Ascending aorta (tissue), 2 donors: ENCODE measurements around the gene MCTP1. TPM values are rescaled to one million over a fixed set of nuclear protein-coding genes. Genes with fewer than 3 reads are reported as not detected.

Experiments
- DNase-seq, 2 donors: peaks; one replicate each; pipeline ENCODE4 v3.0.0-alpha.2; 2019; ENCODE audit warnings: low spot score in 2 of 2
- H3K27ac ChIP-seq, 2 donors: fragments of 200-600 bp; sonication (generic); one replicate each; pipeline ENCODE4 v1.5.1; 2016 to 2017; ENCODE audit warnings: mild to moderate bottlenecking in 1 of 2
- H3K27me3 ChIP-seq: fragments of 200-600 bp; sonication (generic); one replicate; pipeline ENCODE4 v1.5.1; 2017
- H3K36me3 ChIP-seq, 2 donors: fragments of 200-600 bp; sonication (generic); one replicate each; pipeline ENCODE4 v1.5.1; 2016
- H3K4me1 ChIP-seq, 2 donors: fragments of 200-600 bp; sonication (generic); one replicate each; pipeline ENCODE4 v1.5.1; 2016 to 2017; ENCODE audit warnings: mild to moderate bottlenecking in 1 of 2
- H3K4me3 ChIP-seq, 2 donors: fragments of 200-600 bp; sonication (generic); one replicate each; pipeline ENCODE4 v1.5.1; 2016 to 2017; ENCODE audit warnings: mild to moderate bottlenecking in 1 of 2
- H3K9me3 ChIP-seq, 2 donors: fragments of 200-600 bp; sonication (generic); one replicate each; pipeline ENCODE4 v1.5.1; 2016
- CTCF ChIP-seq, 3 experiments: fragments of 200-600 bp in 2 of 3; fragments of 450-650 bp in 1 of 3; sonication (generic) in 2 of 3; IDR thresholded peaks; one replicate each; pipeline ENCODE4 v1.5.1; 2016 to 2019; ENCODE audit warnings: antibody characterized with exemption in 3 of 3, mild to moderate bottlenecking in 1 of 3, moderate library complexity in 1 of 3
- intact Hi-C: fragments of 100-400 bp; cut with DNase I; formaldehyde crosslinking; loops from one replicate; pipeline ENCODE4 v1.15.1; 2023
- total RNA-seq: library from RNA; depleted of rRNA; stranded (reverse); fragments of >200 nt; gene quantifications from one replicate; pipeline ENCODE4 v1.1.0, GENCODE V29; 2016

The MCTP1 gene
- total RNA-seq, 1 donor from 2014 or later, result 112 TPM

DNA sequence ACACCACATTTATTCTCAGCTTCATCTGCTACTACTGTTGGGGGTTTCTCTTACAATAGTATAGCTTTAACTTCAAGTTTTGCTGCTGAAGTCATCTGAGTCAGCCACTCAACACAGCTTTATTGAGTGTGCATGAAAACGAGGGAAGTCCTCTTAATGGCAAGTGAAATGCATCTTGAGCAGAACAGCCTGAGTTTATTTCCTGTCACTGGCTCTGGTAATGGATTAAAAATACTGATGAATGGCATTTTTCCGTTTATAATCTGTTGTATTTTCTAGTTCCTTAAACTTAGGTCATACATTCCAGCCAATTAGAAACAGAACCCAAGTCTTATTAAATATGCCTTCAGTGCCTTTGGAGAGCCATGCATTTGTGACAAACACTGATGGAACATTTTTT lies 427.8 kb downstream of the MCTP1 start:
- Histone ChIP-seq H3K9me3 (no peaks in the 10 kb centered on the region), H3K4me1 (no peaks in the 10 kb centered on the region), H3K36me3 (no peaks in the 10 kb centered on the region), H3K27me3 (no peaks in the 10 kb centered on the region), H3K27ac (no peak overlapping the region), H3K4me3 (no peak overlapping the region)
- TF ChIP-seq CTCF (IDR thresholded peaks at IDR 0.05), result no peak
- intact Hi-C loops, result no loop called here
- DNase-seq, result no peak

DNA sequence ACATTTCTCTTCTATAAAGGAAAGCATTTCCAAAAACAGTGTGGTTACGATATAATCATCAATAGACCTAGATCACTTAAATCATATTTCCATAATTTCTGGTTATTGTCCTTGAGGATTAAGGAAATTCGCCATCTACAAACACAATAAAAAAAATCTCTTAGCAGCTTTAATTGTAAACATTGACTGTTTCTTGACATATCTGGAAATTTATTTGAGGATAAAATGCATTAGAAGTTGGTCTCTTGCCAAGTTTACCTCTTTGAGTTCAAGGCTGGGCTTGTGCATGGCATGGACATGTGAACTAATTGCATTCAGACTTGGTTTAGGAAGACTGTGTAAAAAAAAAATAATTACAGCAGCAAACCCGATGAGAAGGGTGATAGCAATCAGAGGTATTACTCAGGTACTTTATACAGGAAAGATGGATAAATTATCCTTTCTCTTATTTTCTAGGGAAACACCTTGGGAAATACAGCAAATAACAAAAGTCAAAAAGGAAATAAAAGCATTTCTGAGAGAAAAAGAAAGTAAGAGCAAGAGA lies 428.6 kb downstream of the MCTP1 start:
- no peak for TF ChIP-seq CTCF (IDR thresholded peaks at IDR 0.05)
- intact Hi-C loops, result no loop called here
- DNase-seq, result no peak

GRCh38 chr5:94855543-94855942 lies 429.4 kb downstream of the MCTP1 start:
- Histone ChIP-seq H3K27me3 (no peaks in the 10 kb centered on the region), H3K4me1 (no peaks in the 10 kb centered on the region)
- intact Hi-C loops, result no loop called here

More for the DNA sequence above, 428.6 kb downstream of the MCTP1 start:
- H3K36me3 ChIP-seq, result no peaks in the 10 kb centered on the region
- no peaks in the 10 kb centered on the region for H3K4me1 ChIP-seq
- no peaks in the 10 kb centered on the region for H3K9me3 ChIP-seq
- H3K27ac ChIP-seq, result no peak overlapping the region
- H3K27me3 ChIP-seq, result no peaks in the 10 kb centered on the region
- no peak overlapping the region for H3K4me3 ChIP-seq

DNA sequence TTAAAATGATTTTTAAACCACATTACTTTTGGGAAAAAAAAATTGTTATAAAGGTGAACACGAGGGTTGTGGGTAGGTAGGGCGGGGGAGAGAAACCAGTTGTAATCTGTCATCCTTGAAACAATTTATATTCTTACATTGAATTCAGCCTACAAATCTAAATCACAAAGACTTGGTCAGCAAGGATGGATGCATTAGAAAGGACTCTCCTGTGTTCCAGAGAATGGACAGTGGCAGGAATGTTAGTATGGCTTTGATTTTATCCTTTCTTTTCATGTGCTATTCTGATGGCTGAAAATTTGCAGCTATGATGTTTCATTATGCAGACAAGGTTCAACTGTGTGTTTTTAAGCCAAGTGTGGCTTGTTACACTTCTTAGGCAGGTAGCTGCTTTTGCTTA lies 431.8 kb downstream of the MCTP1 start:
- H3K27me3 ChIP-seq, result no peaks in the 10 kb centered on the region
- H3K9me3 ChIP-seq, result no peaks in the 10 kb centered on the region
- intact Hi-C loops, result no loop called here
- DNase-seq, result no peak
- no peaks in the 10 kb centered on the region for H3K4me1 ChIP-seq
- no peaks in the 10 kb centered on the region for H3K36me3 ChIP-seq
- no peak overlapping the region for H3K4me3 ChIP-seq
- H3K27ac ChIP-seq, result no peak overlapping the region
- no peak for TF ChIP-seq CTCF (IDR thresholded peaks at IDR 0.05)

More at GRCh38 chr5:94855543-94855942, 429.4 kb downstream of the MCTP1 start:
- no peak for TF ChIP-seq CTCF (IDR thresholded peaks at IDR 0.05)
- no peaks in the 10 kb centered on the region for H3K36me3 ChIP-seq
- H3K27ac ChIP-seq, result no peak overlapping the region
- no peaks in the 10 kb centered on the region for H3K9me3 ChIP-seq
- DNase-seq, result no peak
- no peak overlapping the region for H3K4me3 ChIP-seq

DNA sequence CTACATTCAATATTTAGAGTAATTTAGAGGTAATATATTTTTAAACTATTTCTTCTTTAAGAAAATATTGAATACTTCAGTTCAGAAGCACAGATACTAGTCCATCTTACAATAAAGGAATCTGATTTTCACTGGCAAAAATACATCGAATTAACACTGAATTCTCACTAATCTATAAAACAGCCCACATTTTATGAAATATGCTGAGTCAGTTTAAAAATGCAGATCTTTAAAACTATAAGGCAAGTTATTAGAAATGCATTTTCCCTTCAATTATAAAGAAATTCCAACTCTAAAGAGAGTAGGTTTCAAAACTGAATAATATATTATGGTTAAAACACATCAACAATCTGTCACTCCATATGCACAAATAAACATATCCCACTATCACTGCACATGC lies 433.9 kb downstream of the MCTP1 start:
- no peaks in the 10 kb centered on the region for H3K27me3 ChIP-seq
- H3K36me3 ChIP-seq, result no peaks in the 10 kb centered on the region
- H3K4me1 ChIP-seq, result no peaks in the 10 kb centered on the region
- no peaks in the 10 kb centered on the region for H3K9me3 ChIP-seq
- no peak for TF ChIP-seq CTCF (IDR thresholded peaks at IDR 0.05)
- intact Hi-C loops, result no loop called here
- DNase-seq, result no peak
- no peak overlapping the region for H3K27ac ChIP-seq
- H3K4me3 ChIP-seq, result no peak overlapping the region
